ENCODE data around the gene OR11G2.

DNA sequence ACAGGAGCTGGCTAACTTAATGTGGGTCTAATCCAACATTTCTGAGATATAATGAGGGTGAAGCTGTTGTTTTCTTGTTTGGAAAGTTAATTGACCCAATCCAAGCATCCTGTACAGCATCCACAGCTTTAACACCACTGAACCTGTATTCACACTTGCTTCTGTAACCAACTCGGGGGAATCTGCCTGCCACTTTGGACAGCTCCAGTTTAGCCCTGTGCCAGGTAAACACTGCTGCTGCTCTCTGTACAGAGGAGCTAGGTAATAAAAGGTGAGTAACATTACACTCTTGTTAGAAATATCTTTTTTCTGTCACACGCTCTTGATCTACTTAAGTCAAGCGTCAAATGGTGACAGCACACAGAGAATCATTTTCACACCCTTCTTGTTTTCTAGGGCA is 700 bp downstream of the OR11G2 start:
- TF ChIP-seq, protein P1, sequence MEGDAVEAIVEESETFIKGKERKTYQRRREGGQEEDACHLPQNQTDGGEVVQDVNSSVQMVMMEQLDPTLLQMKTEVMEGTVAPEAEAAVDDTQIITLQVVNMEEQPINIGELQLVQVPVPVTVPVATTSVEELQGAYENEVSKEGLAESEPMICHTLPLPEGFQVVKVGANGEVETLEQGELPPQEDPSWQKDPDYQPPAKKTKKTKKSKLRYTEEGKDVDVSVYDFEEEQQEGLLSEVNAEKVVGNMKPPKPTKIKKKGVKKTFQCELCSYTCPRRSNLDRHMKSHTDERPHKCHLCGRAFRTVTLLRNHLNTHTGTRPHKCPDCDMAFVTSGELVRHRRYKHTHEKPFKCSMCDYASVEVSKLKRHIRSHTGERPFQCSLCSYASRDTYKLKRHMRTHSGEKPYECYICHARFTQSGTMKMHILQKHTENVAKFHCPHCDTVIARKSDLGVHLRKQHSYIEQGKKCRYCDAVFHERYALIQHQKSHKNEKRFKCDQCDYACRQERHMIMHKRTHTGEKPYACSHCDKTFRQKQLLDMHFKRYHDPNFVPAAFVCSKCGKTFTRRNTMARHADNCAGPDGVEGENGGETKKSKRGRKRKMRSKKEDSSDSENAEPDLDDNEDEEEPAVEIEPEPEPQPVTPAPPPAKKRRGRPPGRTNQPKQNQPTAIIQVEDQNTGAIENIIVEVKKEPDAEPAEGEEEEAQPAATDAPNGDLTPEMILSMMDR (conservative IDR thresholded peaks at IDR 0.05; ENCODE audit: low read length), result no peak
- TF ChIP-seq EZH2phosphoT487 (IDR thresholded peaks at IDR 0.05; ENCODE audit: borderline replicate concordance, low read depth, low read length), result no peak
